Progenitor cell of endocrine pancreas (in vitro differentiated cells): ENCODE measurements around the gene SND1. TPM values are rescaled to one million over a fixed set of nuclear protein-coding genes. Genes with fewer than 3 reads are reported as not detected.

ENCODE experiments used
- DNase-seq: peaks from one replicate; pipeline ENCODE4 v3.0.0; 2021; ENCODE audit warnings: low spot score; ENCODE audit not compliant: unreplicated experiment
- H3K27ac Mint-ChIP-seq: 2 replicates; pipeline ENCODE4 v1.8.0; 2021; ENCODE audit warnings: mild to moderate bottlenecking, moderate library complexity, mixed read lengths
- H3K27me3 Mint-ChIP-seq: 2 replicates; pipeline ENCODE4 v1.8.0; 2021; ENCODE audit warnings: mixed read lengths
- H3K36me3 Mint-ChIP-seq: 2 replicates; pipeline ENCODE4 v1.8.0; 2022; ENCODE audit warnings: mixed read lengths; ENCODE audit not compliant: insufficient read depth
- H3K4me1 Mint-ChIP-seq: 2 replicates; pipeline ENCODE4 v1.8.0; 2021; ENCODE audit warnings: low read depth, mixed read lengths
- H3K4me3 Mint-ChIP-seq: 2 replicates; pipeline ENCODE4 v1.8.0; 2021; ENCODE audit warnings: low read depth, mild to moderate bottlenecking, moderate library complexity, mixed read lengths
- H3K9me3 Mint-ChIP-seq: 2 replicates; pipeline ENCODE4 v1.8.0; 2021; ENCODE audit warnings: low read depth, mixed read lengths
- CTCF ChIP-seq: fragments of 200-600 bp; sonication (generic); IDR thresholded peaks from one replicate; pipeline ENCODE4 v1.5.0; 2021; ENCODE audit warnings: antibody characterized with exemption, mild to moderate bottlenecking; ENCODE audit not compliant: unreplicated experiment
- total RNA-seq: library from RNA; stranded (reverse); gene quantifications from 2 replicates; pipeline ENCODE4 v1.2.1, GENCODE V29; 2021

Gene SND1
- total RNA-seq, 1 donor from 2014 or later, result 213 TPM

GRCh38 chr7:127690337-127690736 is 38.3 kb downstream of the SND1 start:
- no peak for DNase-seq
- no peak for TF ChIP-seq CTCF
- H3K9me3 Mint-ChIP-seq, result no peaks in the 10 kb centered on the region
- H3K27ac Mint-ChIP-seq, result no peak overlapping the region
- H3K4me3 Mint-ChIP-seq, result no peak overlapping the region
- peaks cover 4% of the 10 kb centered on the region for H3K4me1 Mint-ChIP-seq
- H3K36me3 Mint-ChIP-seq, result peaks cover 25% of the 10 kb centered on the region
- H3K27me3 Mint-ChIP-seq, result no peaks in the 10 kb centered on the region

GRCh38 chr7:127690806-127691205 is 38.8 kb downstream of the SND1 start:
- H3K36me3 Mint-ChIP-seq, result peaks cover 28% of the 10 kb centered on the region
- no peak for TF ChIP-seq CTCF
- no peak overlapping the region for H3K27ac Mint-ChIP-seq
- H3K9me3 Mint-ChIP-seq, result no peaks in the 10 kb centered on the region
- H3K27me3 Mint-ChIP-seq, result no peaks in the 10 kb centered on the region
- H3K4me3 Mint-ChIP-seq, result no peak overlapping the region
- peaks cover 2% of the 10 kb centered on the region for H3K4me1 Mint-ChIP-seq
- DNase-seq, result no peak

GRCh38 chr7:127692200-127692599 is 40.2 kb downstream of the SND1 start:
- no peaks in the 10 kb centered on the region for H3K9me3 Mint-ChIP-seq
- no peaks in the 10 kb centered on the region for H3K27me3 Mint-ChIP-seq
- no peak overlapping the region for H3K27ac Mint-ChIP-seq
- peaks cover 24% of the 10 kb centered on the region for H3K36me3 Mint-ChIP-seq
- no peak for DNase-seq
- no peak for TF ChIP-seq CTCF
- no peak overlapping the region for H3K4me3 Mint-ChIP-seq
- peaks cover 2% of the 10 kb centered on the region for H3K4me1 Mint-ChIP-seq

- TF ChIP-seq CTCF, result no peak
- H3K9me3 Mint-ChIP-seq, result no peaks in the 10 kb centered on the region
- H3K4me3 Mint-ChIP-seq, result no peak overlapping the region
- H3K36me3 Mint-ChIP-seq, result peaks cover 37% of the 10 kb centered on the region
- H3K4me1 Mint-ChIP-seq, result peaks cover 7% of the 10 kb centered on the region
- no peak for DNase-seq
- H3K27ac Mint-ChIP-seq, result no peak overlapping the region
- H3K27me3 Mint-ChIP-seq, result no peaks in the 10 kb centered on the region
Measured at GRCh38 chr7:127699853-127700252, 47.9 kb downstream of the SND1 start.

GRCh38 chr7:127702052-127702652 is 50.2 kb downstream of the SND1 start:
- no peak for TF ChIP-seq CTCF
- Mint-ChIP-seq H3K27me3 (no peaks in the 10 kb centered on the region), H3K36me3 (peaks cover 32% of the 10 kb centered on the region), H3K9me3 (no peaks in the 10 kb centered on the region), H3K27ac (no peak overlapping the region), H3K4me1 (peaks cover 7% of the 10 kb centered on the region), H3K4me3 (no peak overlapping the region)
- no peak for DNase-seq
